Measurements from ENCODE around the gene PIH1D1. TPM values are rescaled to one million over a fixed set of nuclear protein-coding genes. Genes with fewer than 3 reads are reported as not detected.

PIH1D1 gene
- total RNA-seq, 4 donors from 2014 or later = 82.0 to 124 (median 104) TPM

DNA sequence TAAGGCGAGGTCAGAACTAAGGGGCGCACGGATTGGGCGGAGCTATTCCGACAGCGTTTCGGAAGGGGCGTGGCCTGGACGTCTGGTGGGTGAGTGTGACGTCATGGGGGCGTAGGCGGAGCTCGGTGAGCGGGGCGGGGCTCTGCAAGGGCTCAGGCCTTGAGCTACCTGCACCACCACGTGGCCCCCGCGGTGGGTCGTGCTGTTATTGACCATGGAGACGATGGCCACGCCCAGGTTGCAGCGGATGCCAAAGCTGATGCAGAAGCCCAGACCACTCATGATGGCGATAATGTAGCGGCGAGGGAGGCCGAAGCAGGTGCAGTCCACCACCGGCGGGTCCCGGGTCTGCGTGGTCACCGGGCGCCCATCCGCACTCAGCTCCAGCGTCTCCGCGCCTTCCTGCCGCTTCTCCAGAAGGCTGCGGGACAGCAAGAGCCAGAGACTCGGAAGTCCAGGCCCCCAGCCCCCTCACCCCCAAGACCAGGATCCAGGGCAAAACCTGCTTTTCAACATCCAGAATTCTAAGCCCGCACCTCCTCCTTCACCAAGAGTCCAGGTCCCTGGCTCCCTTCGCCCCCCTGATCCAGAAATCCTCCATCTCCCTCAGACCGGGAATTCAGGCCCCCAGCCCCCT is 15.1 kb downstream of the PIH1D1 start:
- Histone ChIP-seq H3K4me1 (peaks cover 12% of the 10 kb centered on the region), H3K9me3 (no peaks in the 10 kb centered on the region), H3K27ac (no peak overlapping the region), H3K36me3 (no peaks in the 10 kb centered on the region), H3K27me3 (peaks cover 96% of the 10 kb centered on the region), H3K4me3 (no peak overlapping the region)
- no peak for TF ChIP-seq EP300 (IDR thresholded peaks at IDR 0.05)
- WGBS = 19% methylated on average over 36 of the region's 42 CpGs
- DNase-seq (ENCODE audit: low spot score in 2 of 2) = no peak

DNA sequence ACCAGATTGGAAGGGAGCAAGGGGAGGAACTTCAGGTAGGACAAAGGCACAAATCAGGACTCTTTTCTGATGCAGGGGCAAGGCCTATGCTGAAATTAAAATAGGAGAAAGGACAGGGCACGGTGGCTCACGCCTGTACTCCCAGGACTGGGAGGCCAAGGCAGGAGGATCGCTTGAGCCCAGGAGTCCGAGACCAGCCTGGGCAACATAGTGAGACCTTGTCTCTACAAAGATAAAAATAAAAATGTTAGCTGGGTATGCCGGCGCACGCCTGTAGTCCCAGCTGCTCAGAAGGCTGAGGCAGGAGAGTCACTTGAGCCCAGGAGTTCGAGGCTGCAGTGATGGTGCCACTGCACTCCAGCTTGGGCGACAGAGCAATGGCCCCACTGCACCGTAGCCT is 15.9 kb downstream of the PIH1D1 start:
- 86% methylated on average over 10 of the region's 10 CpGs for WGBS
- TF ChIP-seq, protein P1, sequence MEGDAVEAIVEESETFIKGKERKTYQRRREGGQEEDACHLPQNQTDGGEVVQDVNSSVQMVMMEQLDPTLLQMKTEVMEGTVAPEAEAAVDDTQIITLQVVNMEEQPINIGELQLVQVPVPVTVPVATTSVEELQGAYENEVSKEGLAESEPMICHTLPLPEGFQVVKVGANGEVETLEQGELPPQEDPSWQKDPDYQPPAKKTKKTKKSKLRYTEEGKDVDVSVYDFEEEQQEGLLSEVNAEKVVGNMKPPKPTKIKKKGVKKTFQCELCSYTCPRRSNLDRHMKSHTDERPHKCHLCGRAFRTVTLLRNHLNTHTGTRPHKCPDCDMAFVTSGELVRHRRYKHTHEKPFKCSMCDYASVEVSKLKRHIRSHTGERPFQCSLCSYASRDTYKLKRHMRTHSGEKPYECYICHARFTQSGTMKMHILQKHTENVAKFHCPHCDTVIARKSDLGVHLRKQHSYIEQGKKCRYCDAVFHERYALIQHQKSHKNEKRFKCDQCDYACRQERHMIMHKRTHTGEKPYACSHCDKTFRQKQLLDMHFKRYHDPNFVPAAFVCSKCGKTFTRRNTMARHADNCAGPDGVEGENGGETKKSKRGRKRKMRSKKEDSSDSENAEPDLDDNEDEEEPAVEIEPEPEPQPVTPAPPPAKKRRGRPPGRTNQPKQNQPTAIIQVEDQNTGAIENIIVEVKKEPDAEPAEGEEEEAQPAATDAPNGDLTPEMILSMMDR (IDR thresholded peaks at IDR 0.05) = no peak
- TF ChIP-seq EP300 (IDR thresholded peaks at IDR 0.05) (no peak), POLR2A (IDR thresholded peaks at IDR 0.05) (no peak), POLR2AphosphoS5 (IDR thresholded peaks at IDR 0.05) (no peak)
- peaks cover 97% of the 10 kb centered on the region for H3K27me3 ChIP-seq
- no peaks in the 10 kb centered on the region for H3K9me3 ChIP-seq
- H3K4me1 ChIP-seq = peaks cover 6% of the 10 kb centered on the region
- no peaks in the 10 kb centered on the region for H3K36me3 ChIP-seq
- H3K27ac ChIP-seq = no peak overlapping the region
- no peak for DNase-seq (ENCODE audit: low spot score in 2 of 2)
- no peak overlapping the region for H3K4me3 ChIP-seq

DNA sequence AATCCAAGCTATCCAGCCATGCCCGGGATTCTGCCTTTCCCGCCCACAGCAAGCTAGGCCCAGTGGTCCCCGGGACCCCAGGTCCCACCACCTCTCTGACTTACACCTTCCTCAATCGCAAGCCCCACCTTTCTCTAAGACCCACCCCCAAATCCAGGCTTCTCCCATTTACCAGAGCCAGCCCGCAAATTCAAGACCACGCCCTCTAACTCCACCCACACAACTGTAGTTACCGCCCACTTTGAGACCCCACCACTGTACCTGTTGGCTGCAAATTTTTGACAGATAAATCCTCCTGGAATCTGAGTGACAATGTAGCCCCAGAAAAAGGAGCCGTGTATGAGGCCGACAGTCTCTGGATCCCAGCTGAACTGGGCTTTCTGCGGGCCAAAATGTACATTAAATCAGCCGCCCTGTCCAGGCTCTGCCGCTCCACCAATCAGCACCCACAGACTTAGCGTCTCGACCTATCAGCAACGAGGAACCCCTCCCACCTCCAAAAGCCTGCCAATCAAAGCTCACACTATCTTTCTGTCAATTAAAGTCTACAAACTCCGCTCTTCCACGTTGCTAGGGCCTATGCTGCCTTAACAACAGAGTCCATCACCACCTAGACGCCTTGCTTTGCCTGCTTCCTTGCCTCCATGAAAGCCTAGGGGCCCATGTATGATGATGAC is 16.6 kb downstream of the PIH1D1 start:
- DNase-seq (ENCODE audit: low spot score in 2 of 2) = peak in 1 of 2 donors; percentile 54

DNA sequence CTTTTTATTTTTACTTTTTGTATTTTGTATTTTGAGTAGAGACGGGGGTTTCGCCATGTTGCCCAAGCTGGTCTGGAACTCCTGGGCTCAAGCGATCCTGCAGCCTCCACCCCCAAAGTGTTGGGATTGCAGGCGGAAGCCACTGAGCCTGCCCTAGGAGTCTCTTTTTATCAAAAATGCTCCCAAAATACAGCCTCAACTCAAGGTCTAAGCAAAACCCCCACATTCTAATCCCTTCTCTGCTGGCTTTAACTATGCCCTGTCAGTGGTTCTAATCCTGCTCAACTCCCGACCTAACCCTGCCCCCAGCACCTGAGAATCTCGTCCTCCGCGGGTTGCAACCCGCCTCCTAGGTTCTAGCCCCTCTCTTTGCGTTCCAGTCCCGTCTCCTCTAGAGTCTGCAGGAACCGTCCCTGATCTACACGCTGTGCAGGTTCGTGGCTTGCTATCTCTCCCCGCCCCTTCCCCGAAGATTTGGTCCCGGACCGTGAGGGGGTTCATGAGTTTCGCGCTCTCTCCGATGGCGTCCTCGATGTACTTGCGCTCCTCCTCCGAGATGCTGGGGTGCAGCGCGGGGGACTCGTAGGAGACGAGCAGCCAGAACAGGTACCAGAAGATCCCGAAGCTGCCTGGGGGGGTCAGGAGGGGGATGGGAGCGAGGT is 18.2 kb downstream of the PIH1D1 start:
- Histone ChIP-seq H3K27ac (no peak overlapping the region), H3K27me3 (peaks cover 96% of the 10 kb centered on the region), H3K36me3 (no peaks in the 10 kb centered on the region), H3K4me3 (no peak overlapping the region), H3K9me3 (no peaks in the 10 kb centered on the region), H3K4me1 (peaks cover 8% of the 10 kb centered on the region)
- no peak for TF ChIP-seq POLR2A (IDR thresholded peaks at IDR 0.05)
- TF ChIP-seq EP300 (IDR thresholded peaks at IDR 0.05) = no peak
- TF ChIP-seq, protein P1 (IDR thresholded peaks at IDR 0.05) = no peak
- TF ChIP-seq POLR2AphosphoS5 (IDR thresholded peaks at IDR 0.05) = no peak
- DNase-seq (ENCODE audit: low spot score in 2 of 2) = no peak
- WGBS = 39% methylated on average over 31 of the region's 31 CpGs

More for the DNA sequence above, 16.6 kb downstream of the PIH1D1 start:
- Histone ChIP-seq H3K27me3 (peaks cover 100% of the 10 kb centered on the region), H3K4me3 (no peak overlapping the region), H3K9me3 (no peaks in the 10 kb centered on the region), H3K27ac (no peak overlapping the region), H3K36me3 (no peaks in the 10 kb centered on the region), H3K4me1 (peaks cover 6% of the 10 kb centered on the region)
- TF ChIP-seq POLR2AphosphoS5 (IDR thresholded peaks at IDR 0.05) (no peak), EP300 (IDR thresholded peaks at IDR 0.05) (no peak), POLR2A (IDR thresholded peaks at IDR 0.05) (no peak)
- TF ChIP-seq, protein P1 (IDR thresholded peaks at IDR 0.05) = no peak
- 94% methylated on average over 18 of the region's 18 CpGs for WGBS

DNA sequence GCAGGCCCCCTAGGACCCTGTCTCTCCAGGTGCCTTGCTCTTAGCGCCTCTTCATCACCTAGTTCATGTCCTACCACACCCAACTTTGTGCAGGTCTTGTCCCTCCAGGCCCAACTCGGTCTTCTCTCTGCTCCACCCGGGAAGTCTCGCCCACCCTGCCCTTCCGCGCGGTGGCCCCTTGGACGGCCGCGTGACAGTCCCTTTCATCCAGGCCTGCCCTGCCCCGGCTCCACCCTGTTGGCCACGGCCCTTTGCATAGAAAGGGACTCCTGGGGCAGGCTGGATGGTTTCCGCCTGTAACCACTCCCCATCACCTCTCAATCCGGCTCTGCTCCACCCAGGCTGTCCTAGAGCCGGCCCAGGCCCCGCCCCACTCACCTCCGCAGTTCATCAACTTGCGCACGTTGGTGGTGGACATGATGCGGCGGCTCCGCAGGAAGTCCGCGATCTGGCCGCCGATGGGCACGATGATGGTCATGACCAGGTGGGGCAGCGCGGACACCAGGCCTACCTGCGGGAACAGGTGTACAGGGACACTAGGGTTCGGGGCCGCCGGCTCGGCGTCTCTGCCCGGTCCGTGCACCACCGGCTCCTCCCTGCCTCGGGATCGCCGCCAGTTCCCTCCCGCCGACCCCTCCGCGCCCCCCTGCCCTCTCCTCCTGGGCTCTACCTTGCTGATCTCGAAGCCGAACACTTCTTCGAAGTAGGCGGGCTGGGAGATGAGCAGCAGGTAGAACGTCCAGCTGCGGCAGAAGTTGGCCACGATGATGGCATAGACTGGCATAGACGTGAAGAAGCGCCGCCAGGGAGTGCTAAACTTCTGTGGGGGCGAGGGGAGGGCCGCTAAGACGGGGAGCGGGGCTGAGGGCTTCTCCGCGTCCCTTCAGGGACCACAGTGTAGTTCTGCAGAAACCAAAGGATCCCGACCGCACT is 19.2 kb downstream of the PIH1D1 start:
- Histone ChIP-seq H3K27me3 (peaks cover 96% of the 10 kb centered on the region), H3K4me3 (no peak overlapping the region), H3K9me3 (no peaks in the 10 kb centered on the region), H3K4me1 (peaks cover 16% of the 10 kb centered on the region), H3K36me3 (no peaks in the 10 kb centered on the region), H3K27ac (no peak overlapping the region)
- TF ChIP-seq POLR2A (IDR thresholded peaks at IDR 0.05) = no peak
- TF ChIP-seq, protein P1 (IDR thresholded peaks at IDR 0.05) = no peak
- TF ChIP-seq POLR2AphosphoS5 (IDR thresholded peaks at IDR 0.05) = no peak
- no peak for TF ChIP-seq EP300 (IDR thresholded peaks at IDR 0.05)
- DNase-seq (ENCODE audit: low spot score in 2 of 2) = peak in 1 of 2 donors; percentile 58
- 22% methylated on average over 45 of the region's 63 CpGs for WGBS

Measured in suprapubic skin (tissue), 4 donors.